A673 (cell line): ENCODE measurements around the gene SPECC1. TPM values are rescaled to one million over a fixed set of nuclear protein-coding genes. Genes with fewer than 3 reads are reported as not detected.

ENCODE experiments used
- BruUV-seq: library from RNA; stranded (reverse); fragments of 400-500 nt; replicated peaks from 2 replicates; lab custom pipeline; 2021; lab: Mats Ljungman, UMichigan
- CTCF ChIA-PET: fragments of 300-600 bp; sonication (Branson Sonifier 250); formaldehyde crosslinking; loops from one replicate; lab custom pipeline; 2022; ENCODE audit warnings: antibody characterized with exemption; lab: Charles Lee
- POLR2A ChIA-PET: fragments of 300-600 bp; sonication (Branson Sonifier 250); formaldehyde crosslinking; loops from one replicate; lab custom pipeline; 2022; ENCODE audit warnings: antibody characterized with exemption; ENCODE audit not compliant: low non-redundant PET; lab: Charles Lee
- DNase-seq: peaks from one replicate; pipeline ENCODE4 v3.0.0-alpha.2; 2015; ENCODE audit warnings: low spot score
- H3K27ac ChIP-seq: fragments of 200-600 bp; sonication (generic); 2 replicates; pipeline ENCODE4 v1.5.1; 2016; ENCODE audit warnings: mixed run types, low read depth, mild to moderate bottlenecking, mixed read lengths, antibody characterized with exemption, low read length; ENCODE audit not compliant: poor library complexity, severe bottlenecking
- H3K27me3 ChIP-seq: fragments of 200-600 bp; sonication (generic); replicated peaks from 2 replicates; pipeline ENCODE4 v1.6.1; 2017; ENCODE audit warnings: mixed run types, low read depth, mild to moderate bottlenecking, mixed read lengths, antibody characterized with exemption, low read length; ENCODE audit not compliant: insufficient read depth, poor library complexity
- H3K36me3 ChIP-seq: fragments of 200-600 bp; sonication (generic); 2 replicates; pipeline ENCODE4 v1.6.1; 2016; ENCODE audit warnings: mixed run types, mild to moderate bottlenecking, mixed read lengths, antibody characterized with exemption, low read length; ENCODE audit not compliant: insufficient read depth, poor library complexity, severe bottlenecking
- H3K4me1 ChIP-seq: fragments of 200-600 bp; sonication (generic); 2 replicates; pipeline ENCODE4 v1.6.1; 2017; ENCODE audit warnings: mixed run types, mild to moderate bottlenecking, mixed read lengths, antibody characterized with exemption, low read length; ENCODE audit not compliant: insufficient read depth, poor library complexity, severe bottlenecking
- H3K4me3 ChIP-seq: fragments of 200-600 bp; sonication (generic); 2 replicates; pipeline ENCODE4 v1.5.1; 2016; ENCODE audit warnings: low read depth, mixed run types, mild to moderate bottlenecking, mixed read lengths, low read length; ENCODE audit not compliant: poor library complexity, severe bottlenecking
- H3K9me3 ChIP-seq: fragments of 200-600 bp; sonication (generic); 2 replicates; pipeline ENCODE4 v1.6.1; 2016; ENCODE audit warnings: mixed run types, low read depth, mild to moderate bottlenecking, mixed read lengths, antibody characterized with exemption, low read length; ENCODE audit not compliant: poor library complexity, severe bottlenecking
- EZH2 ChIP-seq: fragments of 200-600 bp; sonication (generic); IDR thresholded peaks from 2 replicates; pipeline ENCODE4 v1.6.1; 2017; ENCODE audit warnings: borderline replicate concordance, low read depth, mild to moderate bottlenecking, mixed read lengths, antibody characterized with exemption, low read length; ENCODE audit not compliant: poor library complexity, severe bottlenecking
- intact Hi-C: fragments of 100-400 bp; cut with micrococcal nuclease; formaldehyde crosslinking; loops from one replicate; pipeline ENCODE4 v1.10.0; 2022; ENCODE audit not compliant: unreplicated experiment
- total RNA-seq: library from RNA; stranded (reverse); gene quantifications from 2 replicates; pipeline ENCODE4 v1.2.3, GENCODE V29; 2021
- TF ChIP-seq, protein P1 (sequence below): fragments of 300-800, 200-600 bp; sonication (generic); conservative IDR thresholded peaks from 2 replicates; pipeline ENCODE4 v1.5.1; 2017; ENCODE audit warnings: low read depth, mild to moderate bottlenecking, antibody characterized with exemption, low read length, moderate library complexity, mixed read lengths

SPECC1 gene
- total RNA-seq, 1 experiment from 2014 or later: 5.8 TPM

DNA sequence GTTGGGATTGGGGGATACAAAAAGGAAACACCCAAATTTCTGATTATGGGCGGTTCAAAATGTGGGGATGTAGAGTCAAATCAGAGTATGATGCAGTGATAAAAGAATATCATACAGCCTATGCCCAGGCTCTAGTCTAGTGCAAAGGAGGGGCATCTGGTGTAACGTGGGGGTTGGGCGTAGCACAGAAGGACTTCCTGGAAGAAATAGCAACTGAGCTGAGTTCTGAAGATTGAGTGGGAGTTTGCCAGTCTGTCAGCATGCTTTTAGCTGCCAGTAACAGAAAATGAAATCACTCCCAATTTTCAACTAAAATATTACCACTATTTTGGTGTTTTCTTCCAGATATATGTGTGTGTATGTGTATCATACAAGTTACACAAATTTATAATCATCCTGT lies 196.9 kb downstream of the SPECC1 start:
- Histone ChIP-seq H3K27ac (no peak overlapping the region), H3K4me3 (no peak overlapping the region), H3K36me3 (no peaks in the 10 kb centered on the region), H3K4me1 (no peaks in the 10 kb centered on the region), H3K9me3 (no peaks in the 10 kb centered on the region), H3K27me3 (no peaks in the 10 kb centered on the region)
- CTCF ChIA-PET: no interaction called here
- intact Hi-C loops: no loop called here
- no TSS peak for BruUV-seq
- TF ChIP-seq, protein P1, sequence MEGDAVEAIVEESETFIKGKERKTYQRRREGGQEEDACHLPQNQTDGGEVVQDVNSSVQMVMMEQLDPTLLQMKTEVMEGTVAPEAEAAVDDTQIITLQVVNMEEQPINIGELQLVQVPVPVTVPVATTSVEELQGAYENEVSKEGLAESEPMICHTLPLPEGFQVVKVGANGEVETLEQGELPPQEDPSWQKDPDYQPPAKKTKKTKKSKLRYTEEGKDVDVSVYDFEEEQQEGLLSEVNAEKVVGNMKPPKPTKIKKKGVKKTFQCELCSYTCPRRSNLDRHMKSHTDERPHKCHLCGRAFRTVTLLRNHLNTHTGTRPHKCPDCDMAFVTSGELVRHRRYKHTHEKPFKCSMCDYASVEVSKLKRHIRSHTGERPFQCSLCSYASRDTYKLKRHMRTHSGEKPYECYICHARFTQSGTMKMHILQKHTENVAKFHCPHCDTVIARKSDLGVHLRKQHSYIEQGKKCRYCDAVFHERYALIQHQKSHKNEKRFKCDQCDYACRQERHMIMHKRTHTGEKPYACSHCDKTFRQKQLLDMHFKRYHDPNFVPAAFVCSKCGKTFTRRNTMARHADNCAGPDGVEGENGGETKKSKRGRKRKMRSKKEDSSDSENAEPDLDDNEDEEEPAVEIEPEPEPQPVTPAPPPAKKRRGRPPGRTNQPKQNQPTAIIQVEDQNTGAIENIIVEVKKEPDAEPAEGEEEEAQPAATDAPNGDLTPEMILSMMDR: no peak
- no peak for TF ChIP-seq EZH2
- no peak for DNase-seq
- POLR2A ChIA-PET: no interaction called here

DNA sequence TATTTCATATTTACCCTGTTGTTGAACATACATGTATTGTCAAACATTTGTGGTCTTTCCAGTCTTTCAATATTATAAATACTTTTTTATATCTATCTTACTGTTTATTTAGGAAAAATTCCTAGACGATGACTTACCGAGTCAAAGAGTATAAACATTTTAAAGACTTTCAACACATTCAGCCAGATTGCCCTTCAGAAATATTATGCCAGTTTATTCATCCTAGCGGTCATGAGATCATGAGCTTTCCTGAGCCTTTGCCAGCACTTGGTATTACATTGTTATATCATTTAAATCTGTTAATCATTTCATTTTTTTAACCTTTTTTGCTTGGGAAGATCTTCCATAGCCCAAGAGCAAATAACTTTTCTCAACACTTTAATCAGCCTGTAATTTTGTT lies 197.4 kb downstream of the SPECC1 start:
- POLR2A ChIA-PET: no interaction called here
- BruUV-seq: no TSS peak
- Histone ChIP-seq H3K4me1 (no peaks in the 10 kb centered on the region), H3K27me3 (no peaks in the 10 kb centered on the region), H3K27ac (no peak overlapping the region), H3K36me3 (no peaks in the 10 kb centered on the region), H3K9me3 (no peaks in the 10 kb centered on the region), H3K4me3 (no peak overlapping the region)
- intact Hi-C loops: no loop called here
- no peak for DNase-seq
- CTCF ChIA-PET: no interaction called here
- TF ChIP-seq EZH2: no peak
- TF ChIP-seq, protein P1: no peak

DNA sequence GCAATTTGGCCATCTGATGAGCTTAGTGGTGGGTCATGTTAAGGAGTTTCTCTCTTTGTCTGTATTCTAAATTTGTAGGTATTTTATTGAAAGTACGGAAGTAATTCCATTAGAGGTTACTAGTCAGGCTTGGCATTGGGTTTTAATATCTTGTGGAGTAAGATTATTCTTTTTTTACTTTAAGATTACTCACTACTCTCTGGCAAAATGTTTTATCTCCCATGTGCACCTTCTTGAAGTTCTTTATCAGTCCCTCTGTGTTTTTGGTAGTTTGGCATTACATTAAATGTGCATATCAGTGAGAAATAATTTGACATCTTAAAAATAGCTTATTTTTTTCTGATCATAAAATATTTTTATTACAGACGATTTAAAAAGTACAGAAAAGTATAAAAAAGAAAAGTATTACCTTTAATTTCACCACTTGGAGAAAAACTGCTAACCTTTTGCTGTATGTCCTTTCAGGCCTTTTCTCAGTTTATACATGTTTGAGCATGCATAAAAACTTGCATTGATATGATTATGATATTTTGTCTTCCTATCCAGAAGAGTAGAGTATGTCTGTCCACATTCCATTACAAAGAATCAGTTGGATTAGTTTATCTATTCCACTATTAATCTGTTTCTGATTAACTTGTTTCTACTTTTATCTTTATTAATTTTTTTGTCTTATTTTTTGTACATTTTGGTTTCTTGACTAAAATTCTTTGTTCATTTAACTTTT lies 198.3 kb downstream of the SPECC1 start:
- no peaks in the 10 kb centered on the region for H3K27me3 ChIP-seq
- DNase-seq: no peak
- H3K27ac ChIP-seq: no peak overlapping the region
- H3K36me3 ChIP-seq: no peaks in the 10 kb centered on the region
- ChIA-PET CTCF (no interaction called here), POLR2A (no interaction called here)
- BruUV-seq: no TSS peak
- no peaks in the 10 kb centered on the region for H3K4me1 ChIP-seq
- intact Hi-C loops: no loop called here
- TF ChIP-seq EZH2: no peak
- TF ChIP-seq, protein P1: no peak
- no peaks in the 10 kb centered on the region for H3K9me3 ChIP-seq
- H3K4me3 ChIP-seq: no peak overlapping the region
